Choroid plexus epithelial cell (primary cell): ENCODE data around the gene SNX9.
"Not testable (repeated sequence)": the region's sequence is repeated elsewhere in the genome, so short reads cannot be mapped to it uniquely, and the experiment has no call there.

Experiments
- DNase-seq: peaks from one replicate; pipeline ENCODE4 v3.0.0-alpha.2; 2010; ENCODE audit warnings: low read depth
- H3K4me3 ChIP-seq: 2 replicates; pipeline ENCODE4 v1.5.1; 2011; ENCODE audit warnings: low read depth, mild to moderate bottlenecking, control low read depth, low read length, moderate library complexity
- CTCF ChIP-seq: conservative IDR thresholded peaks from 2 replicates; pipeline ENCODE4 v1.5.1; 2011; ENCODE audit warnings: low read depth, mild to moderate bottlenecking, control low read depth, inconsistent platforms, low read length, moderate library complexity

The SNX9 gene

GRCh38 chr6:157929076-157929475 is 106.0 kb downstream of the SNX9 start:
- H3K4me3 ChIP-seq: no peak overlapping the region
- TF ChIP-seq CTCF: no peak
- DNase-seq: no peak

- TF ChIP-seq CTCF: no peak
- DNase-seq: no peak
- no peak overlapping the region for H3K4me3 ChIP-seq
Measured at GRCh38 chr6:157929765-157930319, 106.8 kb downstream of the SNX9 start.

- no peak for TF ChIP-seq CTCF
- H3K4me3 ChIP-seq: no peak overlapping the region
- no peak for DNase-seq
Measured at GRCh38 chr6:157935786-157936185, 112.7 kb downstream of the SNX9 start.

- DNase-seq: no peak
- no peak overlapping the region for H3K4me3 ChIP-seq
- no peak for TF ChIP-seq CTCF
Measured at GRCh38 chr6:157937318-157937717, 114.3 kb downstream of the SNX9 start.

GRCh38 chr6:157937916-157938315 is 114.9 kb downstream of the SNX9 start:
- TF ChIP-seq CTCF: no peak
- no peak for DNase-seq
- H3K4me3 ChIP-seq: no peak overlapping the region

- DNase-seq: not testable (repeated sequence)
Measured at GRCh38 chr6:157940375-157941036, 117.5 kb downstream of the SNX9 start.

GRCh38 chr6:157941101-157941863 is 118.2 kb downstream of the SNX9 start:
- TF ChIP-seq CTCF: no peak
- no peak overlapping the region for H3K4me3 ChIP-seq

More at GRCh38 chr6:157940375-157941036, 117.5 kb downstream of the SNX9 start:
- H3K4me3 ChIP-seq: not testable (repeated sequence)

More at GRCh38 chr6:157941101-157941863, 118.2 kb downstream of the SNX9 start:
- DNase-seq: no peak
